SK-N-SH (cell line): ENCODE results near the gene DCK. TPM values are rescaled to one million over a fixed set of nuclear protein-coding genes. Genes with fewer than 3 reads are reported as not detected.
"Not testable (repeated sequence)": the region's sequence is repeated elsewhere in the genome, so short reads cannot be mapped to it uniquely, and the experiment has no call there.

ENCODE experiments used
- CTCF ChIA-PET: fragments of 300-600, 350-600 bp; formaldehyde crosslinking; extraction: SDS; loops from one replicate; lab custom pipeline; 2021; lab: Yijun Ruan, JAX
- POLR2A ChIA-PET: fragments of 350-600 bp; sonication (Branson Sonifier 250); formaldehyde crosslinking; extraction: SDS; loops from one replicate; lab custom pipeline; 2020; ENCODE audit warnings: antibody characterized with exemption, inconsistent platforms; lab: Yijun Ruan, JAX
- DNase-seq: peaks from one replicate; pipeline ENCODE4 v3.0.0; 2012
- H2AFZ ChIP-seq: fragments of 200-600 bp; sonication (generic); 2 replicates; pipeline ENCODE4 v1.8.1; 2016; ENCODE audit warnings: antibody characterized with exemption, mild to moderate bottlenecking, low read depth
- H3F3A ChIP-seq: fragments of 200-600 bp; sonication (generic); replicated peaks from 2 replicates; pipeline ENCODE3; 2016; ENCODE audit warnings: antibody characterized with exemption, mild to moderate bottlenecking; ENCODE audit not compliant: insufficient read depth
- H3K27ac ChIP-seq, 2 experiments: fragments of 200-500 bp in 1 of 2; fragments of 200-600 bp in 1 of 2; sonication (Bioruptor generic) in 1 of 2; sonication (generic), shearing (Covaris generic) in 1 of 2; 2 replicates each; pipeline versions ENCODE4 v1.5.1 to v1.6.1; 2014 to 2016; ENCODE audit warnings: low read depth in 2 of 2, inconsistent platforms in 1 of 2, low read length in 1 of 2, mild to moderate bottlenecking in 1 of 2, mixed read lengths in 1 of 2
- H3K27me3 ChIP-seq: fragments of 200-600 bp; sonication (generic), shearing (Covaris generic); 2 replicates; pipeline ENCODE4 v1.6.1; 2016; ENCODE audit warnings: mixed run types; ENCODE audit not compliant: insufficient read depth
- H3K36me3 ChIP-seq, 2 experiments: fragments of 200-500 bp in 1 of 2; fragments of 200-600 bp in 1 of 2; sonication (Bioruptor generic) in 1 of 2; sonication (generic) in 1 of 2; replicated peaks in 1 of 2; 2 replicates each; pipeline versions ENCODE3 to v1.5.1; 2014 to 2016; ENCODE audit warnings: low read length in 1 of 2, mild to moderate bottlenecking in 1 of 2; ENCODE audit not compliant: insufficient read depth in 2 of 2, control insufficient read depth in 1 of 2
- H3K4me1 ChIP-seq, 2 experiments: fragments of 200-500 bp in 1 of 2; fragments of 200-600 bp in 1 of 2; sonication (Bioruptor generic) in 1 of 2; sonication (generic), shearing (Covaris generic) in 1 of 2; 2 replicates each; pipeline versions ENCODE4 v1.5.1 to v1.6.1; 2014 to 2016; ENCODE audit warnings: low read depth in 1 of 2, low read length in 1 of 2, mixed run types in 1 of 2; ENCODE audit not compliant: insufficient read depth in 2 of 2, control insufficient read depth in 1 of 2
- H3K4me2 ChIP-seq: fragments of 200-600 bp; sonication (generic), shearing (Covaris generic); 2 replicates; pipeline ENCODE4 v1.6.1; 2017; ENCODE audit warnings: mixed run types
- H3K4me3 ChIP-seq, 2 experiments: fragments of 200-500 bp in 1 of 2; fragments of 200-600 bp in 1 of 2; sonication (Bioruptor generic) in 1 of 2; sonication (generic), shearing (Covaris generic) in 1 of 2; 2 replicates each; pipeline versions ENCODE4 v1.5.1 to v1.8.1; 2014 to 2016; ENCODE audit warnings: low read depth in 2 of 2, inconsistent platforms in 1 of 2, low read length in 1 of 2, mild to moderate bottlenecking in 1 of 2, mixed read lengths in 1 of 2, moderate library complexity in 1 of 2
- H3K79me2 ChIP-seq: fragments of 200-600 bp; sonication (generic); 2 replicates; pipeline ENCODE4 v1.8.1; 2017; ENCODE audit warnings: mild to moderate bottlenecking; ENCODE audit not compliant: insufficient read depth
- H3K9ac ChIP-seq: fragments of 200-600 bp; sonication (generic); 2 replicates; pipeline ENCODE4 v1.6.1; 2017; ENCODE audit warnings: mixed run types
- H3K9me2 ChIP-seq: fragments of 200-600 bp; sonication (generic); 2 replicates; pipeline ENCODE4 v1.6.1; 2017; ENCODE audit warnings: mixed run types
- H3K9me3 ChIP-seq: fragments of 200-600 bp; sonication (generic); 2 replicates; pipeline ENCODE4 v1.6.1; 2017; ENCODE audit warnings: mixed run types, mild to moderate bottlenecking, moderate library complexity
- H4K20me1 ChIP-seq: fragments of 200-600 bp; sonication (generic); 2 replicates; pipeline ENCODE4 v1.6.1; 2017; ENCODE audit warnings: mild to moderate bottlenecking, mixed run types; ENCODE audit not compliant: insufficient read depth
- FOSL2 ChIP-seq: IDR thresholded peaks from 2 replicates; pipeline ENCODE4 v1.4.0; 2012; ENCODE audit warnings: low read depth, mild to moderate bottlenecking, moderate library complexity, borderline replicate concordance
- JUND ChIP-seq: IDR thresholded peaks from 2 replicates; pipeline ENCODE4 v1.4.0; 2012
- YY1 ChIP-seq: IDR thresholded peaks from 2 replicates; pipeline ENCODE4 v1.4.0; 2012; ENCODE audit warnings: low read depth, mild to moderate bottlenecking
- ZBTB33 ChIP-seq: IDR thresholded peaks from 2 replicates; pipeline ENCODE4 v1.4.0; 2012; ENCODE audit warnings: low read depth, borderline replicate concordance
- WGBS: methylation state at CpG from one replicate; pipeline ENCODE4 v1.1.6; 2017; ENCODE audit warnings: low lambda C conversion rate; 5-methylcytosine and 5-hydroxymethylcytosine counted together
- polyA plus RNA-seq, 3 experiments: library from polyadenylated mRNA; depleted of rRNA; stranded (reverse); fragments of >200 nt; gene quantifications; 2 replicates each; pipeline ENCODE4 v1.2.3, GENCODE V29; 2012
- TF ChIP-seq, protein P1 (sequence below): IDR thresholded peaks from 2 replicates; pipeline ENCODE4; 2012
- TF ChIP-seq, protein P2 (sequence below): fragments of 150-350 bp; IDR thresholded peaks from 2 replicates; pipeline ENCODE4 v1.6.1; 2017; ENCODE audit warnings: antibody characterized with exemption, low read length, low read depth, borderline replicate concordance
- TF ChIP-seq, protein P3 (sequence below): IDR thresholded peaks from 2 replicates; pipeline ENCODE4 v1.6.1; 2012; ENCODE audit warnings: mild to moderate bottlenecking, low read depth, low read length, moderate library complexity

The DCK gene
- polyA plus RNA-seq, 1 of the 3 experiments (the other 2 are of a cell fraction), result 5.7 TPM

GRCh38 chr4:71052716-71053115 is 59.3 kb downstream of the DCK start:
- DNase-seq, result no peak
- WGBS, result 4% methylated on average over 2 of the region's 2 CpGs

DNA sequence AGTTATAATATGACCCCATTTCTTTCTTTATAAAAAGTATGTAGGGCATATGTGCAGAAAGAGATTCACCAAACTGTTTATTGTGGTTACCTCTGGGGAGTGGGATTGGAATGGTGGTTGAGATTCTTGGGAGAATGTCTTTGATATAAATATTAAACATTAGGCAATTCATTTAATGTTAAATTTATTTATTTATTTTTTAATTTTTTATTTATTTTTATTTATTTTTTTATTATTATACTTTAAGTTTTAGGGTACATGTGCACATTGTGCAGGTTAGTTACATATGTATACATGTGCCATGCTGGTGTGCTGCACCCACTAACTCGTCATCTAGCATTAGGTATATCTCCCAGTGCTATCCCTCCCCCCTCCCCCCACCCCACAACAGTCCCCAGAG is 60.2 kb downstream of the DCK start:
- H3K9ac ChIP-seq, H3K4me3 ChIP-seq, H3K9me2 ChIP-seq, H3K27me3 ChIP-seq, H3K9me3 ChIP-seq, H4K20me1 ChIP-seq, H2AFZ ChIP-seq, H3K79me2 ChIP-seq, H3K4me1 ChIP-seq, H3K27ac ChIP-seq, H3K4me2 ChIP-seq, H3K36me3 ChIP-seq, POLR2A ChIA-PET, CTCF ChIA-PET, DNase-seq, H3F3A ChIP-seq: not testable (repeated sequence)
- WGBS, result 0% methylated on average over 1 of the region's 1 CpG

More at GRCh38 chr4:71052716-71053115, 59.3 kb downstream of the DCK start:
- H3F3A ChIP-seq, result peaks cover 9% of the 10 kb centered on the region
- no peaks in the 10 kb centered on the region for H3K27me3 ChIP-seq
- no peaks in the 10 kb centered on the region for H3K36me3 ChIP-seq
- H3K9me2 ChIP-seq, result no peaks in the 10 kb centered on the region
- no peak overlapping the region for H3K9ac ChIP-seq
- no peaks in the 10 kb centered on the region for H4K20me1 ChIP-seq
- H3K4me3 ChIP-seq, result no peak overlapping the region
- TF ChIP-seq, protein P1, sequence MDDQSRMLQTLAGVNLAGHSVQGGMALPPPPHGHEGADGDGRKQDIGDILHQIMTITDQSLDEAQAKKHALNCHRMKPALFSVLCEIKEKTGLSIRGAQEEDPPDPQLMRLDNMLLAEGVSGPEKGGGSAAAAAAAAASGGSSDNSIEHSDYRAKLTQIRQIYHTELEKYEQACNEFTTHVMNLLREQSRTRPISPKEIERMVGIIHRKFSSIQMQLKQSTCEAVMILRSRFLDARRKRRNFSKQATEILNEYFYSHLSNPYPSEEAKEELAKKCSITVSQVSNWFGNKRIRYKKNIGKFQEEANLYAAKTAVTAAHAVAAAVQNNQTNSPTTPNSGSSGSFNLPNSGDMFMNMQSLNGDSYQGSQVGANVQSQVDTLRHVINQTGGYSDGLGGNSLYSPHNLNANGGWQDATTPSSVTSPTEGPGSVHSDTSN, result no peak
- TF ChIP-seq, protein P2, sequence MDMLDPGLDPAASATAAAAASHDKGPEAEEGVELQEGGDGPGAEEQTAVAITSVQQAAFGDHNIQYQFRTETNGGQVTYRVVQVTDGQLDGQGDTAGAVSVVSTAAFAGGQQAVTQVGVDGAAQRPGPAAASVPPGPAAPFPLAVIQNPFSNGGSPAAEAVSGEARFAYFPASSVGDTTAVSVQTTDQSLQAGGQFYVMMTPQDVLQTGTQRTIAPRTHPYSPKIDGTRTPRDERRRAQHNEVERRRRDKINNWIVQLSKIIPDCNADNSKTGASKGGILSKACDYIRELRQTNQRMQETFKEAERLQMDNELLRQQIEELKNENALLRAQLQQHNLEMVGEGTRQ, result no peak
- TF ChIP-seq FOSL2, result no peak
- TF ChIP-seq JUND, result no peak
- TF ChIP-seq ZBTB33, result no peak
- TF ChIP-seq YY1, result no peak
- TF ChIP-seq, protein P3, sequence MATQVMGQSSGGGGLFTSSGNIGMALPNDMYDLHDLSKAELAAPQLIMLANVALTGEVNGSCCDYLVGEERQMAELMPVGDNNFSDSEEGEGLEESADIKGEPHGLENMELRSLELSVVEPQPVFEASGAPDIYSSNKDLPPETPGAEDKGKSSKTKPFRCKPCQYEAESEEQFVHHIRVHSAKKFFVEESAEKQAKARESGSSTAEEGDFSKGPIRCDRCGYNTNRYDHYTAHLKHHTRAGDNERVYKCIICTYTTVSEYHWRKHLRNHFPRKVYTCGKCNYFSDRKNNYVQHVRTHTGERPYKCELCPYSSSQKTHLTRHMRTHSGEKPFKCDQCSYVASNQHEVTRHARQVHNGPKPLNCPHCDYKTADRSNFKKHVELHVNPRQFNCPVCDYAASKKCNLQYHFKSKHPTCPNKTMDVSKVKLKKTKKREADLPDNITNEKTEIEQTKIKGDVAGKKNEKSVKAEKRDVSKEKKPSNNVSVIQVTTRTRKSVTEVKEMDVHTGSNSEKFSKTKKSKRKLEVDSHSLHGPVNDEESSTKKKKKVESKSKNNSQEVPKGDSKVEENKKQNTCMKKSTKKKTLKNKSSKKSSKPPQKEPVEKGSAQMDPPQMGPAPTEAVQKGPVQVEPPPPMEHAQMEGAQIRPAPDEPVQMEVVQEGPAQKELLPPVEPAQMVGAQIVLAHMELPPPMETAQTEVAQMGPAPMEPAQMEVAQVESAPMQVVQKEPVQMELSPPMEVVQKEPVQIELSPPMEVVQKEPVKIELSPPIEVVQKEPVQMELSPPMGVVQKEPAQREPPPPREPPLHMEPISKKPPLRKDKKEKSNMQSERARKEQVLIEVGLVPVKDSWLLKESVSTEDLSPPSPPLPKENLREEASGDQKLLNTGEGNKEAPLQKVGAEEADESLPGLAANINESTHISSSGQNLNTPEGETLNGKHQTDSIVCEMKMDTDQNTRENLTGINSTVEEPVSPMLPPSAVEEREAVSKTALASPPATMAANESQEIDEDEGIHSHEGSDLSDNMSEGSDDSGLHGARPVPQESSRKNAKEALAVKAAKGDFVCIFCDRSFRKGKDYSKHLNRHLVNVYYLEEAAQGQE, result no peak
- H3K9me3 ChIP-seq, result no peaks in the 10 kb centered on the region
- H2AFZ ChIP-seq, result no peak overlapping the region
- ChIA-PET CTCF (no interaction called here), POLR2A (no interaction called here)
- no peak overlapping the region for H3K4me2 ChIP-seq
- H3K4me1 ChIP-seq, result no peaks in the 10 kb centered on the region
- H3K27ac ChIP-seq, result no peak overlapping the region
- H3K79me2 ChIP-seq, result no peaks in the 10 kb centered on the region
